Omental fat pad (tissue), 4 donors: ENCODE data around the gene ASAP2. TPM values are rescaled to one million over a fixed set of nuclear protein-coding genes. Genes with fewer than 3 reads are reported as not detected.

Source experiments
- ATAC-seq: fragments of 150-250 bp; one replicate; pipeline ENCODE4 v1.9.1; 2016; ENCODE audit warnings: mild to moderate bottlenecking, moderate library complexity; ENCODE audit not compliant: low FRiP score
- DNase-seq: peaks from one replicate; pipeline ENCODE4 v3.0.0-alpha.2; 2019; ENCODE audit warnings: low spot score
- CTCF ChIP-seq, 3 donors: fragments of 450-650 bp; IDR thresholded peaks; one replicate each; pipeline ENCODE4 v1.5.1; 2016 to 2017; ENCODE audit warnings: antibody characterized with exemption in 3 of 3, mild to moderate bottlenecking in 3 of 3, moderate library complexity in 2 of 3
- total RNA-seq, 4 donors: library from RNA; depleted of rRNA; stranded (reverse); fragments of >200 nt; gene quantifications; one replicate each; pipeline ENCODE4 v1.1.0, GENCODE V29; 2016

ASAP2 gene
- total RNA-seq, 4 donors from 2014 or later: 16.8 to 57.4 (median 22.8) TPM

DNA sequence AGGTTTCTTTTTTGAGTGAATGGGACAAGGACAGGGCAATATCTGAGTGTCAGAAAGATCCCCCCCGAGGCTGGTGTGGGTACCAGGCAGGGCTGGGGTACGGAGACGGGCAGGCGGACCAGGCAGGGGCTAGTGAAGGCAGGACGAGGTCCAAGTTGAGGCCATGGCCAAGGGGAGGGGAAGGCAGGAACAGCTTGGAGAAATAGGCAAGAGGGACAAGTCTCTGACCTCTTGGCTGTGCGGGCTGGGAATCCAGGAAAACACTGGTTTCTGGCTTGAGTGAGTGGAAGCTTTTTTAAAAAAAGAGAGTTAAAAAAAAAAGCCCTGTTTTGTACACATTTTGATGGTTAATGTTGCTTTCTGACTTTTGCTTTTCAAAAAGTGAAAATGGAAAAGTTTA lies 30.3 kb downstream of the ASAP2 start:
- no peak for ATAC-seq
- DNase-seq: no peak
- TF ChIP-seq CTCF (IDR thresholded peaks at IDR 0.05): no peak

DNA sequence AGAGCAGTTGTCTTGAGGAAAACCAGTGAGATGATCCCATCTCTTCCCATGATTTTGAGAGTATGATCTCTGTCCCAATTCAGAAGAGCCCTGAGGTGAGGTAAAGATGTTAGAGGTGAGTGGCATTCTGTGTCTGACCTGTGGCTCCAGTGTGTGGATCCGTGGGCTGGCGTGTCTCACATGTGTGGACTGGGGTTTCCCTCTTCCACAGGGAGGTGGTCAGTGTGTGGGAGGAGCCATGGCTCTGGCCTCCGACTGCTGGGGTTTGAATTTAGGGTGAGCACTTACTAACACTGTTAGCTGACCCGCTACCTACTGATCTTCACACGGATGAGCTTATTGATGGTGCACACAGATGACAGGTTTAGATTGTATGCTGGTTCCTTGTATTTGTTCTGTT lies 31.2 kb downstream of the ASAP2 start:
- DNase-seq: no peak
- ATAC-seq: no peak
- TF ChIP-seq CTCF (IDR thresholded peaks at IDR 0.05): no peak

DNA sequence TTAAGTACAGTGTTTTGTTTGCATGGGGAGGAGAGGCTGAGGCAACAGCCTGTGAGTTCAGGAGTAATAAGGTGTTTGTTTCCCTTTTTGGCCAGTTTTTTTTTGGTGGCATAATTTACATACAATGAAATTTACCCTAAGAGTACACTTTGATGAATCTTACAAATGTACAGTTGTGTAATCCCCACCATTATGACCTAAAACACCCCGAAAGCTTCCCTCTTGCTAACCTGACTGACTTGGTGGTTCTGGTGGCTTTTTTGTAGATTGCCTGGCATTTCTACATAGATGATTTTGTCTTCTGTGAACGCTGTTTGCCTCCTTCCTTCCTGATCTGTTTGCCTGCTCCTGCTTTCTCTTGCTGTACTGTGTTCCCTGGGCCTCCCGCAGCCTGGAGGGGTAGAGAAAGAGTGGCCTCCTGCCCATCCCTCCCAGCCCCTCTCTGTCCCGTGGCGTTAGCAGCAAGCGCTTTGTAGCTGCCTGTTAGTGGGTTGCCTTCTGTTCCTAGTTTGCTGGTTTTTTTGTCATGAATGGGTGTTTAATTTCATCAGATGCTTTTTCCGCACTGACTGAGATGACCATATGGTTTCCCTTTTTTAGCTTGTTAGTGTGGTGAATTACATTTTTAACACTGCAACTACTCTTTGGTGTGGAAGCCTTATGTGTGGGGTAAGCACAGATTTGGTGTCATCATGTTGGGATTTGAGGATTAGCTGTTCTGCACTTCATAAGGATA lies 32.1 kb downstream of the ASAP2 start:
- no peak for DNase-seq
- no peak for TF ChIP-seq CTCF (IDR thresholded peaks at IDR 0.05)
- no peak for ATAC-seq

- DNase-seq: no peak
- ATAC-seq: no peak
- no peak for TF ChIP-seq CTCF (IDR thresholded peaks at IDR 0.05)
Measured at GRCh38 chr2:9239616-9240015, 33.0 kb downstream of the ASAP2 start.

DNA sequence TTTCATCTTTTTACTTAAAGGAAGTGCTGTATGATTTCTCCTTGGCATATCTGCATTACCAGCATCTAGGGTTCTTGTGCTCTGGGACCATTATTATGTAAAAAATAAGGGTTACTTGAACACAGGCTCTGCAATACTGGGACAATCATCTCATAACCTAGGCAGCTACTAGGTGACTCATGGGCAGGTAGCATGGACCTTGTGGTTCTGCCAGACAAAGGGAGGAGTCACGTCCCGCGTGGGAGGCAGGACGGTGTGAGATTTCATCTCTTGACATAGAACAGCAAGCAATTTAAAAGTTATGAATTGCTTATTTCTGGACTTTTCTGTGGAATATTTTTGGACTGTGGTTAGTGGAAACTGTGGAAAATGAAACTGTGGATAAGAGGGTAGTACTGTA lies 34.1 kb downstream of the ASAP2 start:
- ATAC-seq (peak; percentile 84), DNase-seq (no peak)
- no peak for TF ChIP-seq CTCF (IDR thresholded peaks at IDR 0.05)

- TF ChIP-seq CTCF (IDR thresholded peaks at IDR 0.05): no peak
- no peak for ATAC-seq
- DNase-seq: no peak
Measured at GRCh38 chr2:9241233-9241632, 34.6 kb downstream of the ASAP2 start.

DNA sequence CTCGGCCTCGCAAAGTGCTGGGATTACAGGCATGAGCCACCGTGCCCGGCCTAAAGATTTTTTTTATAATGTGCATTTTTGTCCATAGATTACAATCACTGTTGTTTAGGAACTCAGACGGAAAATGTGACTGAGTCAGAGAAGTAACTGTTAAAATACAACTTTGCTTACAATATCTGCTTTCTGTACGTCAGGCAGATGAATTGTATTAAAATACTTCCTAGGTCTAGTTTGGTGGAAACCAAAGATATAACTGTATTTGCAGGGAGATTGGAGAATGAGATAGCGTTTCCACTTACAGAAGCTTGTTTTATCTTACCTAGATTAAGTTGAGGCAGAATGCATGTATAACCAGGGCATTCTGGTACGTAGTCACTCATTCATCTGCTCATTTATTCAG lies 36.7 kb downstream of the ASAP2 start:
- no peak for TF ChIP-seq CTCF (IDR thresholded peaks at IDR 0.05)
- DNase-seq (no peak), ATAC-seq (no peak)
